Thyroid gland (tissue), 4 donors: Measurements from ENCODE around the gene SLC15A1. TPM values are rescaled to one million over a fixed set of nuclear protein-coding genes. Genes with fewer than 3 reads are reported as not detected.

Experiments used
- DNase-seq, 2 donors: peaks; one replicate each; pipeline ENCODE4 v3.0.0-alpha.2; 2019
- H3K27ac ChIP-seq, 3 donors: fragments of 200-600 bp; sonication (generic); 1 replicate in 2 of 3; 2 replicates in 1 of 3; pipeline ENCODE4 v1.5.1; 2016 to 2019; ENCODE audit warnings: mild to moderate bottlenecking in 1 of 3, moderate library complexity in 1 of 3
- H3K27me3 ChIP-seq: fragments of 200-600 bp; sonication (generic); one replicate; pipeline ENCODE4 v1.5.1; 2019
- H3K36me3 ChIP-seq, 2 donors: fragments of 200-600 bp; sonication (generic); one replicate each; pipeline ENCODE4 v1.5.1; 2016 to 2019
- H3K4me1 ChIP-seq, 2 donors: fragments of 200-600 bp; sonication (generic); one replicate each; pipeline ENCODE4 v1.5.1; 2017 to 2019
- H3K4me3 ChIP-seq, 3 donors: fragments of 200-600 bp; sonication (generic); replicated peaks in 1 of 3; 1 replicate in 2 of 3; 2 replicates in 1 of 3; pipeline ENCODE4 v1.5.1; 2016; ENCODE audit warnings: mild to moderate bottlenecking in 1 of 3
- H3K9me3 ChIP-seq: fragments of 200-600 bp; sonication (generic); one replicate; pipeline ENCODE4 v1.5.1; 2017
- POLR2A ChIP-seq, 2 donors: fragments of 450-650 bp; IDR thresholded peaks; one replicate each; pipeline ENCODE4 v1.6.1; 2017; ENCODE audit warnings: antibody characterized with exemption in 2 of 2, mild to moderate bottlenecking in 2 of 2, moderate library complexity in 1 of 2
- WGBS, 2 donors: methylation state at CpG; one replicate each; pipeline ENCODE4 v1.1.5; 2017; 5-methylcytosine and 5-hydroxymethylcytosine counted together
- intact Hi-C: fragments of 100-400 bp; cut with DNase I; formaldehyde crosslinking; loops from one replicate; pipeline ENCODE4 v1.15.1; 2023
- total RNA-seq, 4 donors: library from RNA; depleted of rRNA; stranded (reverse); fragments of >200 nt; gene quantifications; one replicate each; pipeline ENCODE4 v1.2.3, GENCODE V29; 2016
- TF ChIP-seq, protein P1 (sequence below), 6 experiments: fragments of 200-600 bp in 3 of 6; fragments of 450-650 bp in 3 of 6; sonication (generic) in 3 of 6; IDR thresholded peaks; one replicate each; pipeline ENCODE4 v1.5.1; 2016 to 2019; ENCODE audit warnings: antibody characterized with exemption in 6 of 6, mild to moderate bottlenecking in 2 of 6, inconsistent platforms in 1 of 6, moderate library complexity in 1 of 6

The SLC15A1 gene
- total RNA-seq, 4 donors from 2014 or later, result 0.33 TPM; not detected in 3

DNA sequence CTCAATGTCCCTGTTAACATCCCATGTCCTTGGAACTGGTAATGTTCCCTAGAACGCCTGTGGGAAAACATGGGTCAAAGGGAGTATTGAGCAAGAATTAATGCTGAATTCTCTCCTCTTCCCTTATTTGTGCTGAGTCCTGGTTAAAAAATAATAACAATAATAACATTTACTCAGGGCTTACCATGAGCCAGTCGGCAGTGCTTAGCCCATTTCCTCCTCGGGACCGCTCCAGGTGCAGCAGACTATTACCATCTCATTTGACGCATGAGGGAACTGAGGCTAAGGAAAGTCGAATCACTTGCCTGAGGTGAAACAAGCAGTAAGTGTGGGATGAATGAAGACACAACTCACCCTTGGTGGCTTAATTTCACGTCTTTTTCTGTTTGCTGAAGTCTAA lies 33.6 kb upstream of the SLC15A1 start:
- intact Hi-C loops, result no loop called here
- H3K9me3 ChIP-seq, result no peaks in the 10 kb centered on the region
- H3K27ac ChIP-seq, result no peak overlapping the region
- H3K4me1 ChIP-seq, result no peaks in the 10 kb centered on the region
- DNase-seq, result no peak
- no peak for TF ChIP-seq POLR2A (IDR thresholded peaks at IDR 0.05)
- TF ChIP-seq, protein P1, sequence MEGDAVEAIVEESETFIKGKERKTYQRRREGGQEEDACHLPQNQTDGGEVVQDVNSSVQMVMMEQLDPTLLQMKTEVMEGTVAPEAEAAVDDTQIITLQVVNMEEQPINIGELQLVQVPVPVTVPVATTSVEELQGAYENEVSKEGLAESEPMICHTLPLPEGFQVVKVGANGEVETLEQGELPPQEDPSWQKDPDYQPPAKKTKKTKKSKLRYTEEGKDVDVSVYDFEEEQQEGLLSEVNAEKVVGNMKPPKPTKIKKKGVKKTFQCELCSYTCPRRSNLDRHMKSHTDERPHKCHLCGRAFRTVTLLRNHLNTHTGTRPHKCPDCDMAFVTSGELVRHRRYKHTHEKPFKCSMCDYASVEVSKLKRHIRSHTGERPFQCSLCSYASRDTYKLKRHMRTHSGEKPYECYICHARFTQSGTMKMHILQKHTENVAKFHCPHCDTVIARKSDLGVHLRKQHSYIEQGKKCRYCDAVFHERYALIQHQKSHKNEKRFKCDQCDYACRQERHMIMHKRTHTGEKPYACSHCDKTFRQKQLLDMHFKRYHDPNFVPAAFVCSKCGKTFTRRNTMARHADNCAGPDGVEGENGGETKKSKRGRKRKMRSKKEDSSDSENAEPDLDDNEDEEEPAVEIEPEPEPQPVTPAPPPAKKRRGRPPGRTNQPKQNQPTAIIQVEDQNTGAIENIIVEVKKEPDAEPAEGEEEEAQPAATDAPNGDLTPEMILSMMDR (IDR thresholded peaks at IDR 0.05), result no peak
- no peak overlapping the region for H3K4me3 ChIP-seq
- H3K27me3 ChIP-seq, result no peaks in the 10 kb centered on the region
- 73 to 87% methylated on average over 7 of the region's 7 CpGs for WGBS, 2 donors
- no peaks in the 10 kb centered on the region for H3K36me3 ChIP-seq

DNA sequence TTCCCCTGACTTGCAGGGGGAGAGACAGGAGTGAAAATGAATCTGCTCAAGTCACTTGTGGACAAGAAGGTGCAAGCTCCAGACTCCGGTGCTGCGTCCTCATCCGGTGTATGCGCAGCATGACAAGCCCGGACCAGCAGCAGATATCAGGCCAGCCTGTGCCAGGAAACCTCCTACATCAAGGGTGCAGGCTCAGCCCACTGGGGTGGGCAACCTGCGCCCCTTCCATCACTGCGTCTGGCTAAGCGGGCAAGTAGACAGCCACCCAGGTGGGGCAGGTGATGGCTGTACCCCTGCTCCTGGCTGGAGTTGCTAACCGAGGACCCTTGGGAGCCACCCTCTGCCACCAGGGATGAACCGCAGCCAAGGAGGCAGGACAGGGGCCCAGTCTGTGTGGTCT lies 32.9 kb upstream of the SLC15A1 start:
- 83 to 90% methylated on average over 2 to 7 of the region's 10 CpGs for WGBS, 2 donors
- DNase-seq, result no peak
- no peaks in the 10 kb centered on the region for H3K36me3 ChIP-seq
- H3K9me3 ChIP-seq, result no peaks in the 10 kb centered on the region
- TF ChIP-seq, protein P1 (IDR thresholded peaks at IDR 0.05), result no peak
- no peak for TF ChIP-seq POLR2A (IDR thresholded peaks at IDR 0.05)
- intact Hi-C loops, result no loop called here
- H3K4me1 ChIP-seq, result no peaks in the 10 kb centered on the region
- no peak overlapping the region for H3K27ac ChIP-seq
- no peaks in the 10 kb centered on the region for H3K27me3 ChIP-seq
- H3K4me3 ChIP-seq, result no peak overlapping the region

DNA sequence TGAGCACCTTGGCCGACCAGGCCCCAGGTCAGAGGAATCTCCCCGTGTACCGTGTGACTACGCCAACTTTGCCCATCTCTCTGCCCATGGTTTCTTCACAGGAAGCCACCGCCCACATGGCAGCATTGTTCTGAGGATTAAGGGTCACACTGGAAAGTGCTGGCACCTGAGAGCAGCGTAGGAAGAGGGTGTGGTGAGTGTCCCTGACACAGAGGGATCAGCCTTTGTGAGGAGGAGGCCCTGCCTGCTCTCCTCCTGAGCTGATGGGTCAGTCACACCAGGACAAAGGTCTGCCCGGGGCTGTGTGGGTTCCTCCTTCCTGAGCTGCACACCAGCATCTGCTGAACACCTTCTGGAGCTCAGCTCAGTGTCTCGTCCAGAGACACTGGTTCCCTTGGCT lies 32.2 kb upstream of the SLC15A1 start:
- no peaks in the 10 kb centered on the region for H3K27me3 ChIP-seq
- DNase-seq, result no peak
- no peaks in the 10 kb centered on the region for H3K4me1 ChIP-seq
- no peak overlapping the region for H3K4me3 ChIP-seq
- H3K9me3 ChIP-seq, result no peaks in the 10 kb centered on the region
- 76 to 90% methylated on average over 4 to 8 of the region's 8 CpGs for WGBS, 2 donors
- TF ChIP-seq POLR2A (IDR thresholded peaks at IDR 0.05), result no peak
- TF ChIP-seq, protein P1 (IDR thresholded peaks at IDR 0.05), result no peak
- intact Hi-C loops, result no loop called here
- no peak overlapping the region for H3K27ac ChIP-seq
- no peaks in the 10 kb centered on the region for H3K36me3 ChIP-seq

DNA sequence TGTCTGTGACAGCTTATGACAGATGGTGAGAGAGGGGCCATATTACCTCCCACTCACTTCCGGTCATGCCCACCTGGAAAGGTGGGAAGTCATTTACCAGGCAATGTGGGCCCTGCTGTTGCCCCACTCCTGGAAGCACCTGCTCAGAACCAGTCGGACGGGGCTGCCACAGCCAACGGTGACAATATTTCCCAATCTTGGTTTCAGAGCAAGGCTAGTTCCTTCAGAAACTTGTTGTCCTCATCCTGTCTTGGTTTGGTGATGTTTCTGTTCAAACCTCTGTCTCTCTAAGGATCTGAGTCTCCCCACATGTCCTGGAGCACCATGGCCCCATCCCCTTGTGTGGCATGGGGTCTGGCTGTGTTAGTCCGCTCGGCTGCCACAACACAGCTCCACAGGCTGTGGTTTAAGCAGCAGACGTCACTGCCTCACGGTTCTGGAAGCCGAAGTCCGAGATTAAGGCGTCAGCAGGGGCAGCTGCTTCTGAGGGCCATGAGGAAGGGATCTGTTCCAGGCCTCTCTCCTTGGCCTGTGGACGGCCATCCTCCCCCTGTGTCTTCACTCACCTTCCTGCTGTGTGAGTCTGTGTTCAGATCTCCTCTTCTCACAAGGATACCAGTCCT lies 31.5 kb upstream of the SLC15A1 start:
- Histone ChIP-seq H3K4me1 (no peaks in the 10 kb centered on the region), H3K27me3 (no peaks in the 10 kb centered on the region), H3K27ac (no peak overlapping the region), H3K4me3 (no peak overlapping the region), H3K36me3 (no peaks in the 10 kb centered on the region), H3K9me3 (no peaks in the 10 kb centered on the region)
- whole genome bisulfite sequencing, 2 donors, result 92 to 93% methylated on average over 7 to 12 of the region's 12 CpGs
- intact Hi-C loops, result no loop called here
- TF ChIP-seq, protein P1 (IDR thresholded peaks at IDR 0.05), result no peak
- no peak for TF ChIP-seq POLR2A (IDR thresholded peaks at IDR 0.05)
- DNase-seq, result no peak

DNA sequence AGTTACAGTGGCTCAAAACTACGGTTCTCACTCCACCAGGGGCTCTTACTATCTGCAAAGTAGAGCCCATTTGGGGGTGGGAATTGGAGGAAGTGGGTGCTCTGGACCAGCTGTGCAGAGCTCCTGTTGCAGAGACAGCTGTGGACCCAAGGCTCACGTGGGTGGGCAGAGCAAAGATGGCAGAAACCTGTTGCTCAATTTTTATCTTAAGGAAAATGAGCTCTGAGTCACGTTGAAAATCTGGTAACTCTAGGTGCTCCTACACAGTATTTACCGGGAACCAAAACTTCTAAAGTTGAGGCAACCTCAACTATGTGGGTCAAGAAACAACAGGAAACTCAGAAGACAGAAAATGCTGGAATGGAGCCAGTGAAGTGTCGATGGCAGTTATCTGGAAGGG lies 30.2 kb upstream of the SLC15A1 start:
- no peak for DNase-seq
- Histone ChIP-seq H3K4me1 (no peaks in the 10 kb centered on the region), H3K36me3 (no peaks in the 10 kb centered on the region), H3K9me3 (no peaks in the 10 kb centered on the region), H3K4me3 (no peak overlapping the region), H3K27ac (no peak overlapping the region), H3K27me3 (no peaks in the 10 kb centered on the region)
- TF ChIP-seq, protein P1 (IDR thresholded peaks at IDR 0.05), result no peak
- TF ChIP-seq POLR2A (IDR thresholded peaks at IDR 0.05), result no peak
- intact Hi-C loops, result no loop called here
- WGBS, 2 donors, result 59 to 73% methylated on average over 5 of the region's 5 CpGs
